Loucy (cell line): ENCODE measurements around the gene SGMS2.

ENCODE experiments used
- H2AFZ ChIP-seq: fragments of 200-600 bp; sonication (generic); 2 replicates; pipeline ENCODE4 v1.6.0; 2016; ENCODE audit warnings: antibody characterized with exemption, mild to moderate bottlenecking, low read length, moderate library complexity
- H3F3A ChIP-seq: fragments of 200-600 bp; 2 replicates; pipeline ENCODE4 v1.6.0; 2016; ENCODE audit warnings: antibody characterized with exemption, low read depth, mild to moderate bottlenecking
- H3K27me3 ChIP-seq: fragments of 200-600 bp; sonication (generic); 2 replicates; pipeline ENCODE4 v1.6.1; 2014; ENCODE audit warnings: low read length, mild to moderate bottlenecking; ENCODE audit not compliant: insufficient read depth, poor library complexity, severe bottlenecking
- H3K36me3 ChIP-seq: fragments of 200-600 bp; sonication (generic); 2 replicates; pipeline ENCODE4 v1.6.1; 2016; ENCODE audit warnings: low read length; ENCODE audit not compliant: insufficient read depth
- H3K4me1 ChIP-seq: fragments of 200-600 bp; sonication (generic); 2 replicates; pipeline ENCODE4 v1.5.1; 2014; ENCODE audit warnings: low read length, mild to moderate bottlenecking; ENCODE audit not compliant: insufficient read depth, poor library complexity, severe bottlenecking
- H3K4me2 ChIP-seq: fragments of 200-600 bp; sonication (generic); 2 replicates; pipeline ENCODE4 v1.6.0; 2014; ENCODE audit warnings: antibody characterized with exemption, low read length, low read depth, mild to moderate bottlenecking; ENCODE audit not compliant: poor library complexity, severe bottlenecking
- H3K4me3 ChIP-seq: fragments of 200-600 bp; sonication (generic); 2 replicates; pipeline ENCODE4 v1.5.1; 2014; ENCODE audit warnings: low read length, mild to moderate bottlenecking, mixed read lengths; ENCODE audit not compliant: poor library complexity, severe bottlenecking
- H3K79me2 ChIP-seq: fragments of 200-600 bp; sonication (generic); 2 replicates; pipeline ENCODE4 v1.6.1; 2014; ENCODE audit warnings: low read length; ENCODE audit not compliant: insufficient read depth
- H3K9ac ChIP-seq: fragments of 200-600 bp; sonication (generic); 2 replicates; pipeline ENCODE4 v1.6.0; 2014; ENCODE audit warnings: mild to moderate bottlenecking, low read depth, low read length, moderate library complexity; ENCODE audit not compliant: poor library complexity, severe bottlenecking
- H3K9me2 ChIP-seq: fragments of 200-600 bp; sonication (generic); replicated peaks from 2 replicates; pipeline ENCODE4 v1.6.1; 2016; ENCODE audit warnings: low read depth, low read length, mixed read lengths
- H3K9me3 ChIP-seq: fragments of 200-600 bp; sonication (generic); 2 replicates; pipeline ENCODE4 v1.6.1; 2014; ENCODE audit warnings: mild to moderate bottlenecking, antibody characterized with exemption, low read length, low read depth; ENCODE audit not compliant: insufficient read depth
- H4K20me1 ChIP-seq: fragments of 200-600 bp; sonication (generic); 2 replicates; pipeline ENCODE4 v1.6.0; 2014; ENCODE audit warnings: antibody characterized with exemption, low read length, mild to moderate bottlenecking; ENCODE audit not compliant: insufficient read depth, poor library complexity, severe bottlenecking
- EZH2phosphoT487 ChIP-seq: fragments of 200-600 bp; IDR thresholded peaks from 2 replicates; pipeline ENCODE4 v1.6.1; 2018; ENCODE audit warnings: antibody characterized with exemption, mild to moderate bottlenecking, moderate library complexity, borderline replicate concordance
- TF ChIP-seq, protein P1 (sequence below): fragments of 200-600 bp; sonication (generic); conservative IDR thresholded peaks from 2 replicates; pipeline ENCODE4 v1.5.1; 2014; ENCODE audit warnings: mild to moderate bottlenecking, antibody characterized with exemption, low read length

The SGMS2 gene

GRCh38 chr4:107888237-107888636 lies 63.5 kb downstream of the SGMS2 start:
- no peak for TF ChIP-seq EZH2phosphoT487
- TF ChIP-seq, protein P1, sequence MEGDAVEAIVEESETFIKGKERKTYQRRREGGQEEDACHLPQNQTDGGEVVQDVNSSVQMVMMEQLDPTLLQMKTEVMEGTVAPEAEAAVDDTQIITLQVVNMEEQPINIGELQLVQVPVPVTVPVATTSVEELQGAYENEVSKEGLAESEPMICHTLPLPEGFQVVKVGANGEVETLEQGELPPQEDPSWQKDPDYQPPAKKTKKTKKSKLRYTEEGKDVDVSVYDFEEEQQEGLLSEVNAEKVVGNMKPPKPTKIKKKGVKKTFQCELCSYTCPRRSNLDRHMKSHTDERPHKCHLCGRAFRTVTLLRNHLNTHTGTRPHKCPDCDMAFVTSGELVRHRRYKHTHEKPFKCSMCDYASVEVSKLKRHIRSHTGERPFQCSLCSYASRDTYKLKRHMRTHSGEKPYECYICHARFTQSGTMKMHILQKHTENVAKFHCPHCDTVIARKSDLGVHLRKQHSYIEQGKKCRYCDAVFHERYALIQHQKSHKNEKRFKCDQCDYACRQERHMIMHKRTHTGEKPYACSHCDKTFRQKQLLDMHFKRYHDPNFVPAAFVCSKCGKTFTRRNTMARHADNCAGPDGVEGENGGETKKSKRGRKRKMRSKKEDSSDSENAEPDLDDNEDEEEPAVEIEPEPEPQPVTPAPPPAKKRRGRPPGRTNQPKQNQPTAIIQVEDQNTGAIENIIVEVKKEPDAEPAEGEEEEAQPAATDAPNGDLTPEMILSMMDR, result no peak
- Histone ChIP-seq H3K9ac (no peak overlapping the region), H3K27me3 (no peaks in the 10 kb centered on the region)

DNA sequence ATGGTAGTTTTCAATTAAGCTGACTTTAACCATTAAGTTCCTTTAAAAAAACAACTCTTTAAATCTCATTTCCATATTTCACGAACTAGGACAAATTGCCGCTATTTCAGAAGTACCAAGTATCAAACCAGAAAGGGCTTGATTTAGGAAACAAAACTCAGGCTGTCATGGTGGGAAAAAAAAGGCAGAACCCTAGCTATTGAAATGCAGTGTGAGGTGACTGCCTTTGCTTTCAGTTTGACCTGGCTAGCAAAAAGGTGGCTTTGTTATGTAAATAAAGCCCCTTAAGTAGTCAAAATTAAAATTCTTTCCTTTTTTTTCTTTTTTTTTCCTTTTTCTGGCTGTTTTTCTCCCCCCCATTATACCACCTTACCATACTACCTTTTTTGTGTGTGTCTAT lies 66.0 kb downstream of the SGMS2 start:
- H3K4me3 ChIP-seq, result no peak overlapping the region
- no peaks in the 10 kb centered on the region; the same call in 1 of the 2 replicates for H3K9me3 ChIP-seq
- no peak overlapping the region for H2AFZ ChIP-seq
- no peaks in the 10 kb centered on the region for H3K79me2 ChIP-seq
- H3K36me3 ChIP-seq, result no peaks in the 10 kb centered on the region
- no peak overlapping the region for H3K9ac ChIP-seq
- H3K4me1 ChIP-seq, result no peaks in the 10 kb centered on the region
- no peaks in the 10 kb centered on the region for H4K20me1 ChIP-seq
- peaks cover 5% of the 10 kb centered on the region for H3K27me3 ChIP-seq
- H3F3A ChIP-seq, result no peaks in the 10 kb centered on the region
- H3K4me2 ChIP-seq, result no peak overlapping the region
- TF ChIP-seq, protein P1, result no peak
- no peak for TF ChIP-seq EZH2phosphoT487
- no peaks in the 10 kb centered on the region for H3K9me2 ChIP-seq

More at GRCh38 chr4:107888237-107888636, 63.5 kb downstream of the SGMS2 start:
- Histone ChIP-seq H3K4me2 (no peak overlapping the region), H3K36me3 (no peaks in the 10 kb centered on the region), H3K79me2 (no peaks in the 10 kb centered on the region), H3K9me3 (no peaks in the 10 kb centered on the region; the same call in 1 of the 2 replicates), H3K9me2 (no peaks in the 10 kb centered on the region), H2AFZ (no peak overlapping the region), H4K20me1 (no peaks in the 10 kb centered on the region), H3F3A (no peaks in the 10 kb centered on the region), H3K4me3 (no peak overlapping the region), H3K4me1 (no peaks in the 10 kb centered on the region)

DNA sequence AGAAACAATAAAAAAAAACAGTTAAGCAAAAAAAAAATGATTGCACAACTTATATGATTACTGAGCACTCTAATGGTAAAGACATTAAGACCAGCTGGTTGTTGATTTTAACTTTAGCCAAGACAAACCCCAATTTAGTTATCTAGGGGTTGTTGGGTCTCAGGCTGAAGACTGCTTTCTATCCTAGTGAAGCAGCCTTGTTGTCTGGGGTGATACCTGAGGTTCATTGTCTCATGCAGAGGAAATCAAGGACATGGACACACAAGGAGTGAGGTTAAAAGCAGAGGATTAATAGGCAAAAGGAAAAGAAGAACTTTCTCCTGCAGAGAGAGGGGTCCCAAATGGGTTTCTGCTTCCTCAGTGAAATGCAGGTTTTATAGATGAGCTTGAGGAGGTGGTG lies 66.6 kb downstream of the SGMS2 start:
- peaks cover 5% of the 10 kb centered on the region for H3K27me3 ChIP-seq
- no peaks in the 10 kb centered on the region for H3K36me3 ChIP-seq
- no peak overlapping the region for H3K4me2 ChIP-seq
- TF ChIP-seq, protein P1, result no peak
- no peak for TF ChIP-seq EZH2phosphoT487
- H3F3A ChIP-seq, result no peaks in the 10 kb centered on the region
- no peak overlapping the region for H3K4me3 ChIP-seq
- no peaks in the 10 kb centered on the region for H4K20me1 ChIP-seq
- H3K79me2 ChIP-seq, result no peaks in the 10 kb centered on the region
- no peaks in the 10 kb centered on the region for H3K4me1 ChIP-seq
- H3K9ac ChIP-seq, result no peak overlapping the region
- no peak overlapping the region for H2AFZ ChIP-seq
- no peaks in the 10 kb centered on the region; the same call in 1 of the 2 replicates for H3K9me3 ChIP-seq
- H3K9me2 ChIP-seq, result no peaks in the 10 kb centered on the region
